ENCODE measurements around the gene TEX14.

- TF ChIP-seq CTCF (IDR thresholded peaks at IDR 0.05), result no peak
- TF ChIP-seq EP300 (IDR thresholded peaks at IDR 0.05; ENCODE audit: low read depth), result no peak
These were observed 74.3 kb downstream of the TEX14 start for GRCh38 chr17:58617563-58617962.

Measured in transverse colon (tissue), 3 donors.